C4-2B (cell line): ENCODE data around the gene FHIT.

ENCODE experiments used
- CTCF ChIP-seq: fragments of 450-650 bp; conservative IDR thresholded peaks from 2 replicates; pipeline ENCODE4 v1.5.1; 2017; ENCODE audit warnings: mild to moderate bottlenecking
- ZFX ChIP-seq: fragments of 450-650 bp; IDR thresholded peaks from 2 replicates; pipeline ENCODE4 v1.6.1; 2017

- TF ChIP-seq CTCF, result no peak
- TF ChIP-seq ZFX, result no peak
Measured at GRCh38 chr3:60169755-60170154, 1081.5 kb downstream of the FHIT start.
